HCT116 (cell line): Measurements from ENCODE around the gene AKR1C4. TPM values are rescaled to one million over a fixed set of nuclear protein-coding genes. Genes with fewer than 3 reads are reported as not detected.

Experiments used
- ATAC-seq: fragments of 200-7000 bp; cut with Tn5 transposase; 2 replicates; pipeline ENCODE4 v1.9.1; 2020; ENCODE audit warnings: mild to moderate bottlenecking, moderate library complexity
- BruUV-seq: library from RNA; stranded (reverse); fragments of 400-500 nt; replicated peaks from 2 replicates; lab custom pipeline; 2021; lab: Mats Ljungman, UMichigan
- CTCF ChIA-PET: fragments of 300-600 bp; sonication (Branson Sonifier 250); formaldehyde crosslinking; loops from one replicate; lab custom pipeline; 2021; ENCODE audit warnings: antibody characterized with exemption; lab: Charles Lee
- POLR2A ChIA-PET: fragments of 300-600, 350-600 bp; sonication (Branson Sonifier 250); formaldehyde crosslinking; loops from one replicate; lab custom pipeline; 2021; ENCODE audit warnings: antibody characterized with exemption; lab: Charles Lee
- RAD21 ChIA-PET, 2 experiments: fragments of 300-600 bp; sonication (Branson Sonifier 250); formaldehyde crosslinking; loops; one replicate each; lab custom pipeline; 2023; ENCODE audit warnings: low total read pairs in 2 of 2; ENCODE audit not compliant: uncharacterized antibody in 2 of 2, unreplicated experiment in 2 of 2, low non-redundant PET in 1 of 2; lab: Charles Lee
- DNase-seq: peaks from one replicate; pipeline ENCODE4 v3.0.0-alpha.2; 2010; ENCODE audit warnings: low read depth, low spot score
- H2AFZ ChIP-seq: fragments of 200-600 bp; shearing (Covaris generic), sonication (generic); 2 replicates; pipeline ENCODE4 v1.6.1; 2017; ENCODE audit warnings: low read depth, mixed run types, mixed read lengths, antibody characterized with exemption, low read length; ENCODE audit not compliant: poor library complexity, severe bottlenecking
- H3K27ac ChIP-seq: 2 replicates; pipeline ENCODE4 v1.5.1; 2012; ENCODE audit warnings: low read depth, low read length
- H3K27me3 ChIP-seq: fragments of 200-600 bp; sonication (generic); 2 replicates; pipeline ENCODE4 v1.6.1; 2016; ENCODE audit warnings: mixed run types, low read length, mixed read lengths; ENCODE audit not compliant: insufficient read depth
- H3K36me3 ChIP-seq, 2 experiments: fragments of 200-500 bp in 1 of 2; fragments of 200-600 bp in 1 of 2; sonication (Bioruptor generic) in 1 of 2; sonication (generic) in 1 of 2; 2 replicates each; pipeline versions ENCODE4 v1.5.1 to v1.6.1; 2014 to 2016; ENCODE audit warnings: low read length in 2 of 2, inconsistent platforms in 1 of 2, mixed read lengths in 1 of 2, mixed run types in 1 of 2; ENCODE audit not compliant: insufficient read depth in 2 of 2, control insufficient read depth in 1 of 2
- H3K4me1 ChIP-seq, 2 experiments: fragments of 200-600 bp in 1 of 2; sonication (generic) in 1 of 2; 2 replicates each; pipeline versions ENCODE4 v1.5.1 to v1.6.1; 2012 to 2017; ENCODE audit warnings: low read length in 2 of 2, inconsistent platforms in 1 of 2, mild to moderate bottlenecking in 1 of 2, mixed read lengths in 1 of 2, mixed run types in 1 of 2, moderate library complexity in 1 of 2; ENCODE audit not compliant: insufficient read depth in 2 of 2, control insufficient read depth in 1 of 2
- H3K4me2 ChIP-seq: fragments of 200-600 bp; sonication (generic); 2 replicates; pipeline ENCODE4 v1.6.1; 2017; ENCODE audit warnings: mixed run types, low read length, mixed read lengths
- H3K4me3 ChIP-seq, 2 experiments: fragments of 200-600 bp in 1 of 2; sonication (generic) in 1 of 2; replicated peaks in 1 of 2; 2 replicates each; pipeline ENCODE4 v1.5.1; 2011 to 2016; ENCODE audit warnings: low read length in 2 of 2, control low read depth in 1 of 2, low read depth in 1 of 2, mild to moderate bottlenecking in 1 of 2, mixed read lengths in 1 of 2, mixed run types in 1 of 2
- H3K79me2 ChIP-seq: fragments of 200-600 bp; sonication (generic); 2 replicates; pipeline ENCODE4 v1.6.1; 2017; ENCODE audit warnings: mild to moderate bottlenecking, mixed run types, low read length, moderate library complexity, mixed read lengths; ENCODE audit not compliant: insufficient read depth
- H3K9ac ChIP-seq: fragments of 200-600 bp; sonication (generic); 2 replicates; pipeline ENCODE4 v1.6.1; 2016; ENCODE audit warnings: low read length, mixed read lengths
- H3K9me2 ChIP-seq: fragments of 200-600 bp; sonication (generic), shearing (Covaris generic); 2 replicates; pipeline ENCODE4 v1.6.1; 2017; ENCODE audit warnings: mixed run types, mild to moderate bottlenecking, moderate library complexity; ENCODE audit not compliant: insufficient read depth
- H3K9me3 ChIP-seq, 2 experiments: fragments of 200-500 bp in 1 of 2; fragments of 200-600 bp in 1 of 2; sonication (Bioruptor generic) in 1 of 2; sonication (generic) in 1 of 2; 2 replicates each; pipeline ENCODE4 v1.6.1; 2014 to 2017; ENCODE audit warnings: low read length in 2 of 2, mixed read lengths in 2 of 2, inconsistent platforms in 1 of 2, low read depth in 1 of 2, mild to moderate bottlenecking in 1 of 2, mixed run types in 1 of 2, moderate library complexity in 1 of 2; ENCODE audit not compliant: control insufficient read depth in 1 of 2, insufficient read depth in 1 of 2
- H4K20me1 ChIP-seq: fragments of 200-600 bp; sonication (generic), shearing (Covaris generic); 2 replicates; pipeline ENCODE4 v1.6.1; 2017; ENCODE audit warnings: mixed run types, mild to moderate bottlenecking, moderate library complexity; ENCODE audit not compliant: insufficient read depth
- ATF3 ChIP-seq: IDR thresholded peaks from 2 replicates; pipeline ENCODE4 v1.6.1; 2012
- CBX3 ChIP-seq: IDR thresholded peaks from 2 replicates; pipeline ENCODE4 v1.6.1; 2012; ENCODE audit warnings: low read depth
- CEBPB ChIP-seq: IDR thresholded peaks from 2 replicates; pipeline ENCODE4 v1.6.1; 2012; ENCODE audit warnings: low read depth
- EGR1 ChIP-seq: IDR thresholded peaks from 2 replicates; pipeline ENCODE4 v1.6.1; 2012; ENCODE audit warnings: low read depth
- ELF1 ChIP-seq: IDR thresholded peaks from 2 replicates; pipeline ENCODE4 v1.6.1; 2012; ENCODE audit warnings: low read depth, borderline replicate concordance
- EZH2 ChIP-seq: fragments of 200-600 bp; sonication (generic); IDR thresholded peaks from 2 replicates; pipeline ENCODE4 v1.6.1; 2017; ENCODE audit warnings: antibody characterized with exemption, mixed run types
- EZH2phosphoT487 ChIP-seq: fragments of 200-600 bp; IDR thresholded peaks from 2 replicates; pipeline ENCODE4 v1.6.1; 2018; ENCODE audit warnings: antibody characterized with exemption, borderline replicate concordance
- FOSL1 ChIP-seq: IDR thresholded peaks from 2 replicates; pipeline ENCODE4 v1.6.1; 2012; ENCODE audit warnings: low read depth
- JUND ChIP-seq: IDR thresholded peaks from 2 replicates; pipeline ENCODE4 v1.6.1; 2012
- POLR2A ChIP-seq: IDR thresholded peaks from 2 replicates; pipeline ENCODE4 v1.7.0; 2011; ENCODE audit warnings: borderline replicate concordance; ENCODE audit not compliant: insufficient read depth, insufficient read length; ENCODE audit errors: extremely low read depth
- POLR2AphosphoS5 ChIP-seq: IDR thresholded peaks from 2 replicates; pipeline ENCODE4 v1.6.1; 2011; ENCODE audit warnings: mild to moderate bottlenecking, low read depth, low read length, moderate library complexity
- RAD21 ChIP-seq: IDR thresholded peaks from 2 replicates; pipeline ENCODE4 v1.6.1; 2012; ENCODE audit warnings: low read depth, mild to moderate bottlenecking
- SIN3A ChIP-seq: IDR thresholded peaks from 2 replicates; pipeline ENCODE4 v1.6.1; 2012; ENCODE audit warnings: low read depth
- SP1 ChIP-seq: IDR thresholded peaks from 2 replicates; pipeline ENCODE4 v1.6.1; 2012; ENCODE audit warnings: low read depth
- SRF ChIP-seq: IDR thresholded peaks from 2 replicates; pipeline ENCODE4 v1.6.1; 2012; ENCODE audit warnings: low read depth
- TCF7L2 ChIP-seq: IDR thresholded peaks from 2 replicates; pipeline ENCODE4 v1.7.0; 2011; ENCODE audit warnings: borderline replicate concordance, inconsistent platforms; ENCODE audit not compliant: insufficient read depth, insufficient read length; ENCODE audit errors: extremely low read depth
- ZBTB33 ChIP-seq: IDR thresholded peaks from 2 replicates; pipeline ENCODE4 v1.6.1; 2011; ENCODE audit warnings: mild to moderate bottlenecking, low read length, moderate library complexity; ENCODE audit not compliant: insufficient replicate concordance; ENCODE audit errors: extremely low read depth
- ZFX ChIP-seq: fragments of 450-650 bp; IDR thresholded peaks from 2 replicates; pipeline ENCODE4 v1.6.1; 2017
- ZNF274 ChIP-seq: fragments of 200-500 bp; sonication (Bioruptor generic); IDR thresholded peaks from 2 replicates; pipeline ENCODE4 v1.6.1; 2014; ENCODE audit warnings: mild to moderate bottlenecking, low read depth, low read length, inconsistent platforms
- intact Hi-C: fragments of 100-400 bp; cut with micrococcal nuclease; formaldehyde crosslinking; loops from 2 replicates; pipeline ENCODE4 v1.10.0; 2022
- total RNA-seq: library from RNA; stranded (reverse); gene quantifications from one replicate; pipeline ENCODE4 v1.2.1, GENCODE V29; 2021; ENCODE audit not compliant: unreplicated experiment
- TF ChIP-seq, protein P1 (sequence below): IDR thresholded peaks from 2 replicates; pipeline ENCODE4 v1.6.1; 2012

AKR1C4 gene
- total RNA-seq, 1 experiment from 2014 or later: not detected

DNA sequence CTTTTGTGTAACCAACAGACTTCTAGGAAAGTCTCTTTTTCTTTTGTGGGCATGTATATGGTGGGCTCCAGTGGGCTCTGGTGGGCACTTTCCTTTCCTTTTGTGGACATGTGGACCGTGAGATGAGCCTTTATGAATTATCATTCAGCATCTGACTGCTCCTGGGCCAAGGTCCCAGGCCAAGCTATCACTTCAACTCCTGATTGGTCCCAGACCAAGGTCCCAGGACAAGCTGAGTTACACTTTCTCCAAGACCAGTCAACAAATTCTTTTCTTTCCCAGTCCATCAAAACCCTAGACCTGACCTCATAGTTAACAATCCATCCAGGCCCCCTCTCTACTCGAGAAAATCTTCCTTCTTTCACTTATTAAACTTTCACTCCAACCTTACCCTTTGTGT lies 12.7 kb upstream of the AKR1C4 start:
- no peaks in the 10 kb centered on the region for H3K9me3 ChIP-seq
- no peak overlapping the region for H2AFZ ChIP-seq
- no peak for DNase-seq
- no peak overlapping the region for H3K27ac ChIP-seq
- CTCF ChIA-PET: no interaction called here
- RAD21 ChIA-PET: no interaction called here
- no peaks in the 10 kb centered on the region for H3K36me3 ChIP-seq
- H3K4me3 ChIP-seq: no peak overlapping the region
- intact Hi-C loops: no loop called here
- H3K9me2 ChIP-seq: no peaks in the 10 kb centered on the region
- H3K27me3 ChIP-seq: no peaks in the 10 kb centered on the region
- H4K20me1 ChIP-seq: no peaks in the 10 kb centered on the region
- no TSS peak for BruUV-seq
- POLR2A ChIA-PET: no interaction called here
- TF ChIP-seq SP1 (no peak), ELF1 (no peak), POLR2A (no peak), ZNF274 (no peak), CBX3 (no peak), ZBTB33 (no peak), EZH2 (no peak), EGR1 (no peak), ZFX (no peak), EZH2phosphoT487 (no peak), FOSL1 (no peak), JUND (no peak), SRF (no peak), POLR2AphosphoS5 (no peak), CEBPB (no peak), ATF3 (no peak), SIN3A (no peak), RAD21 (no peak), TCF7L2 (no peak)
- TF ChIP-seq, protein P1, sequence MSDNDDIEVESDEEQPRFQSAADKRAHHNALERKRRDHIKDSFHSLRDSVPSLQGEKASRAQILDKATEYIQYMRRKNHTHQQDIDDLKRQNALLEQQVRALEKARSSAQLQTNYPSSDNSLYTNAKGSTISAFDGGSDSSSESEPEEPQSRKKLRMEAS: no peak
- H3K4me2 ChIP-seq: no peak overlapping the region
- H3K4me1 ChIP-seq: no peaks in the 10 kb centered on the region
- H3K9ac ChIP-seq: no peak overlapping the region
- no peak for ATAC-seq
- H3K79me2 ChIP-seq: no peaks in the 10 kb centered on the region
